HG02588 (cell line): ENCODE data around the gene LGALS13.

Experiments
- ATAC-seq: cut with Tn5 transposase; IDR thresholded peaks from one replicate; pipeline ENCODE4 v1.9.1; 2021; ENCODE audit warnings: mild to moderate bottlenecking, moderate library complexity; ENCODE audit not compliant: unreplicated experiment

Gene LGALS13, protein sequence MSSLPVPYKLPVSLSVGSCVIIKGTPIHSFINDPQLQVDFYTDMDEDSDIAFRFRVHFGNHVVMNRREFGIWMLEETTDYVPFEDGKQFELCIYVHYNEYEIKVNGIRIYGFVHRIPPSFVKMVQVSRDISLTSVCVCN

DNA sequence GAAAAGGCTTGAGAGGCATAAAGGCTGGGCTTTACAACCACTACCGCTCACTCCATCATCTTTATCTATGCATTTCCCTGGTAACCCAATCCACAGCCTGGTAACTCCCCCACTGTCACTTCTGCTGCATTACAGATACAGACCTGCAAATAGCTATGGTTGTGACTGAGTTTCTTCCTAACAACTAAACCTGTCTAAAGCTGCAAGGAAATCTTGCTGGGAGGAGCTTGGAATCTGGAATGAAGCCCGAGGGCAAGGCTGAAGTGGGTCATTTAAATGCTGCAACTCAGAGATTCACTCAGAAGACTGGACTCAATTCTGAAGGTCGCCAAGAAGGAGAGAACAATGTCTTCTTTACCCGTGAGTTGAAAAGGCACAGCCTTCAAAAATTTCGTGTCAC lies at the start of gene LGALS13:
Gene LGALS13, plus strand, starts transcription at position 301 of the 400 bp plus-strand sequence. Its CDS starts 45 bp downstream, at position 346.
- ATAC-seq, result no peak

DNA sequence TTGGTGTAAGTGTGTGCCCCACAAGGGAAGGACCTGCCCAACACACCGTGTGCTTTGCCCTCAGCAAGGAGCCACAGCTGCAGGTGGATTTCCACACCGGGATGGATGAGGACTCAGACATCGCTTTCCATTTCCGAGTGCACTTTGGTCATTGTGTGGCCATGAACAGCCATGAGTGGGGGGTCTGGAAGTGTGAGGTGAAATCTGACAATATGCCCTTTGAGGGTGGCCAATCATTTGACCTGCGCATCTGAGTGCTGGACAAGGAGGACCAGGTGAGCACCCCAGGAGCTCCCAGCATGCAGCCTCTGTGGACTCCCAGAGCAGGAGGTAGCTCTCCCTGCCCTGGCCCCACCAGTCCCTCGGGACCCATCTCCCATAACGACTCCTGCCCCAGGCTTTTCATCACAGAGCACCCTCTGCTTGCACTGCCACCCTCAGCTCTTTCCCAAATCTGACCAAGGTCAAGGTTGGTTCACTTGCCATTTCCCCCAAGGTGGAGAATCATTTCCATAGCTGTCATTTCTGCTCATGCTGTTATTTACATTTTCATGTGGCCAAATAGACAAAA lies 49.2 kb upstream of the LGALS13 start:
- no peak for ATAC-seq

DNA sequence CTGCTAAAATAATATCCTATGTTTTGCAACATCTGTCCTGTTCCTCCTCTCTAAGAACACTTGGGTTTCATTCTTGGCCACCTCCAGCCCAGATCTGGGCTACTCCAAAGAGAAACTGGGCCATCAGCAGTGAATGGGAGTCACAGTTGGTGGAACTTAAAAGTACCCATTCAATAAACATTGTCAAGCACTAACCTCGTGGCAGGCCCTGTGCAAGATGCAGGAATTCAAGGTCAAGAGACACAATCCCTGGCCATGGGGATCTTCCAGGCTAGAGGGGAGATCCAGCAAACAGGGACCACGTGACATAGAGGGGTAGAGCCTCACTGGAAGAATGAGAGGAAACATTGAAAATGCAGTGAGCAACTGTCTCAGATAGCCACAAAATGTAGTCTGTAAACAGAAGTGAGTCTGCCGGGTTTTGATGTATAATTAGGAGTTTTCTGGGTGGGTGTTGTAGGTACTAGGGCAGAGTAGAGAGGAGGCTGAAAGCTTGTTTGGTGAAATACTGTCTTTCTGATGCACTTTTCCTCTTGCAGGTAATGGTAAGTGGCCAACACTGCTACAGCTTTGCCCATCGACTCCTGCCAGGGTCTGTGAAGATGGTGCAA lies 47.5 kb upstream of the LGALS13 start:
- ATAC-seq, result no peak

DNA sequence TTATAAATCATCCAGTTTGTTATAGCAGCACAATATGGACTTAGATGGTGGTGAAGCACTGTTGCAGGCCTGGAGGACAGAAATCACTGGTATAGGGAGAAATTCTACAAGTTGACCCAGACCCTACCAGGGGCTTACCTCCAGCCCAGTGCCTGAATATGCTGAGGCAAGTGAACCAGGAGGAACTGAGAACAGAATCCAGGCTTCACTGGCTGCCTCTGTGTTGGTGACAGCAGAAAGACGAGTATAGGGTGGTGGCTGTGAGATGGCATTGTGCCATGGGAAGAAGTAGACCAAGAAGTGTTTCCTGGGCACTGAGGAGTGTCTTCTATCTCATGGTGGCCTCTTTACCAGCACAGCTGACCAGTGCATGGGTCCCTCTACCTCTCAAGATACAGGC lies 46.4 kb upstream of the LGALS13 start:
- no peak for ATAC-seq

DNA sequence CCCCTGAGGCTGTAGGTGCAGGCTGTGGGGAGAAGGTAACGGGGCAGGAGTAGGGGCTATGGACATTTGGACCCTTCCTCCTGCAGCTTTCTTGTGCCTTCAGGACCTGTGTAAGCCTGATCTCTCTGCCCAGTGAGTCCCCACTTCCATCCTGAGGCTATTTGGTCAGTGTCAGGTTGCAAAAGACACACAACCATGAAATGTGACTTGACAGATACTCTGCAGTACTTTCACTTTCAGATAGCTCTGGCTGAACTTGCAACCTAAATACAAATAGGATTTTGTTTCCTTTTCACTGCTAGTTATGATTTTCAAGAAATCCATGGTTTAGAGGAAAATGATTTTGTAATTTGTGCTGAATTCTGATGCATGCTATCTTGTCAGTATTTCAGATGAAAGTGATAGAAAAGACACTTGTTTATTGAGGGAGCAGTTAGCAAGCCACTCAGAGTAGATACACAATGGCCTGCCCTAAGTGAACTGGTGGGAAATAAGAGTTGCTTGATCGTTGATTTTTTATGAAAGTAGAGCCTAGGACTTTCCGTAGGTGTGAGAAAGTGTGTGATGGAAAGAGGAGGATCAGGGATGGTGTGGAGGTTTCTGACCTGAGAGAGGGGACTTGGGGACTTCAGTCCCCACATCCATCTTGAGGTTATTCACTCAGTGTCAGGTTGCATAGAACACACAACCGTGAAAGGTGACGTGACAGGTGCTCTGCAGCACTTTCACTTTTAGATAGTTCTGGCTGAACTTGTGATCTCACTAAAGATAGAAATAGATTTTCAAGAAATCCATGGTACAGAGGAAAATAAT lies 44.3 kb upstream of the LGALS13 start:
- ATAC-seq, result no peak

DNA sequence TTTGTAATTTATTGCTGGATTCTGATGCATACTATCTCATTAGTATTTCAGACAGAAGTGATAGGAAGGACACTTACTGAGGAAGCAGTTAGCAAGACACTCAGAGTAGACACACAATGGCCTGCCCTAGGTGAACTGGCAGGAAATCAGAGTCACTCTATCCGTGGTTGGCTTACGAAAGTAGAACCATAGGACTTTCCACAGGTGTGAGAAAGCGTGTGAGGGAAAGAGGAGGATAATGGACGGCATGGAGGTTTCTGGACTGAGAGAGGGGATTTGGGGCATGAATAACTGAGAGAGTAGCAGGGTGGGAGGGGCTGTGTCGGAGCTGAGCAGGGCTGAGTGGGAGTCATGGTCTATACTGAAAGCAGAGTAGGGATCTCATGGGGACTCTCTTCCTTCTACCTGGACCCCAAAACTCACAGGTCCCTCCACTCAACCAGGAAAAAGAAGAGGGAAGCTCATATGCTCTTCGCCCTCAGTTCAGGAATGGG lies 43.7 kb upstream of the LGALS13 start:
- ATAC-seq, result no peak

DNA sequence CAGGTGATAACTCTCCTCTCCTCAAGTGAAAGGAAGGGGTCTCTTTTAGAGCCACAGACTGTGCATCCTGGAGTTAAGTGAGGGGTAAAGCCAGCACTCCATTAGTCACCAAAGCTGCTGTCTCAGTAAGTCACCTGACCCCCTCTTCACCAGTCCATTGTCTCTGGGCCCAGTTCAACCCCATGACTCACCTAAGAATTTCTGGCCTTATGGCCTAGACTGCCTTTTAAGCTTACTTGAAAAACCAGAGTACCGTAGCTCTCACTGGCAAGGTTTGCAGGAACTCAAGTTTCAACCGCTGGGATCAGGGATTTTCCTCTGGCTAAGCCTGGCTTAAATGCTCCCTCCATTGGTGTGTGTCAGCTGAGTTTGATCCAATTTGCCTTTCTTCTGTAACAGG lies 38.9 kb upstream of the LGALS13 start:
- ATAC-seq, result no peak

DNA sequence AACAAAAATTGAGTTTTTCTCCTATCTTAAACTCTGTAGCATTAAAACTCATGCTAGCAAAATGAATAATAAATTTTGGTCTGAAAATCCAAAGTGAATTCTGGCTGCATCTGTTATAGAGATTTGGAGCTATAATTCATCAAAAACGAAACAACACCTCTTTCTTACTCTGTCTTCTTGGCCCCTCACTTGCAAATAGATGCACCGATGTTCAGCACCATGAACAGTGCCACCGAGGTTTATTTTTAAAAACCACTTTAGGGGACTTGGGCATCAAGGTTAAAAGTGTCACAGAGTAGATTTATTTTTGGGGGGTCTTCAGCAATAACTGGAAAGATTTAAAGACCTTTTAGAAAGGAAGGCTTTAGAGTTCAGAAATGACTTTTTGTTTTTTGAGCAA lies 36.3 kb upstream of the LGALS13 start:
- no peak for ATAC-seq

DNA sequence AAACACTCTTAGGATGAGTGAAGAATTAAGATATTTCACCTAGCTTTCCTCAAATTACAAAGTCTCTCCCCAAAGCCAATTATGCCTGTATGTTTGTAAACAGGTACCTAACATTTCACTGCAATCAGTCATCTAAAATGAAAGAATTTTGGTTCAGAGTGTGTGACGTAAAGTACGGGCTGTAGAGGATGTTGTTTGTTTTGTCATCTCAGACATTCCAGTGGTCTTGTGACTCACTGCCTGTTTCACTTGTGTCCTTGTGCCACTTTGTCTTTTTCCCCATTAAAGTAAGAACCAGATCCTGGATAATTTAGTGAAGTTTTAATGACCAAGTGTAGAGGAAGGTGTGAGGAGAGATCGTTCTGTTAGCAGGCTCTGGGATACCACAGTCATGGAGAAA lies 33.7 kb upstream of the LGALS13 start:
- no peak for ATAC-seq

DNA sequence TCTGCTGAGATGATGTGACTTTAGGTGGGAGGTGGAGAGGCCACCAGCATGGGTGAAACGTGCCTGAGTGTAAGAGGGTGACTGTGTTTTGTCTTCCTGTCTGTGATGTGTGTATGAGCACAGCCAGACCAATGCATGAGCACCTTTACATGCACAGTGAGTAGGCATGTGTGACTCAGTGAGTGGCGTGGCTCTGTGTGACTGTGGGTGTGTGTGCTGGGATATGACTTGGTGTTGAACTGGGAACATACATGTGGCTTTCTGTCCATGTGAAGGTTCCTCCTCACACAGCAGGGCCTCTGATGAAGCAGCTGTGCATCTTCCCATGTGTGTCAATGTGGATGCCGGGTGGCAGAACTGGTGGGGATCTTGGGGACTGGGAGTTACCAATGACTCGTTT lies 19.9 kb upstream of the LGALS13 start:
- no peak for ATAC-seq

DNA sequence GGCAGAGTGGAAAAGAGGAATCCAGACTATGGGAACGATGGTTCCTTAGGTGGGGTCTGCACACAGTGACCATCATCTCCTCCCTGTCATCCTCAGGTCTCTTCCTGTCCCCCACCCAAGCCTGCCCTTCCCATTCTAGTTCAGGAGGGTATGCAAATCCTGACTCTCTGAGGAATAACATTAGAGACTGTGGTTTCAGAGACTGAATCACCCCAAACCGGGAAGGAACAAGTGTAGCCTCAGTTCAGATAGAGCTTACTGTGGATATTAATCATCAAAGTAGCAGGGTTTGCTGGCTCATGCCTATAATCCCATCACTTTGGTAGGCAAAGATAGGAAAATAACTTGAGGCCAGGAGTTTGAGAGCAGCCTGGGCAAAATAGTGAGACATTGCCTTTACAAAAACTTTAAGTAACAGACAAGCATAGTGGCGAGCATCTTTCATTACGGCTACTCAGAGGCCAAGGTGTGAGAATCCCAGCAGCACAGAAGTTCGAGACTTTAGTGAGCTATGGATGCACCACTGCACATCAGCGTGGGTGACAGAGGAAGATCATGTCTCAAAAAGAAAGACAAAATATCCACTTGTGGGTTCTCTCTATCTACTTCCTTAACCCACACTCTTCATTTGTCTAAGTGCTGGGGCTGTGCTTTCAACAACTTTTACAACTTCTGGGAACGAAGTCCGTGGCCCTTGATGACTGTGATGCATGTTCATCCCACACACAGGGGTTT lies 19.3 kb upstream of the LGALS13 start:
- ATAC-seq, result no peak

DNA sequence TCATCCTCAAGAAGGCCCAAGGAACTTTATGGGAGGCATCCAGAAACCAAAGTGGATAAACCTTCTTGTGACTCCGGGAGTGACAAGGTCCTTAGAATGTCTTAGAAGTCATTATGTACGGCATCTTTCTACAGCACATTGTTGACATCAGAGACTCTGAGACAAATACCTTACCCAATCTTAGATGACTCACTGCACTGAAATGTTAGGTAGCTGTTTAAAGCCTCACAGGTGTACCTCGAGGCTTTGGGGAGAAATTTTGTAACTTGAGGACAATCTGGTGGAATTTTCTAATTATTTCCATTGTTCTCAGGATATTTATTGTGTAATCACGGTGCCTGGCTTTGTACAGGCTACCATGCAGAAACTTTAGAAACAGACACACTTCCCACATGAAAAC lies 14.8 kb upstream of the LGALS13 start:
- no peak for ATAC-seq

DNA sequence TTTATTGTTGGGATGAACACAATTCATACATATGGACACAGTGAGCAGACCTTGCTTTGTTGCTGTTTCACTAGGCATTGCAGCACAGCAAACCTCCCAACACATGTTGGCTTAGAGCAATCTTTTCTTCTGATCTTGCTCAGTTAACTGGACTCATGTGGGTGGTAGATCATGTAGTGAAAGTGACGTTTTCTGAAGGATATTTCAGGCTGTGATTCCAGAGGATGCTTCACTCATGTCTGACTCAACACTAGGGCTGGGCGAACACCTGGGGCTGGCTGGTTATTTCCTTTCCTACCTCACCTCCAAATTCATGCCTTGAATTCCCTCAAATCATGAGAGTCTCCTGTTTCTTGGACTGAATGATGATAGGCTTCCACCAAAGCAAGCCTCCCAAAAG lies 14.3 kb upstream of the LGALS13 start:
- ATAC-seq, result no peak

DNA sequence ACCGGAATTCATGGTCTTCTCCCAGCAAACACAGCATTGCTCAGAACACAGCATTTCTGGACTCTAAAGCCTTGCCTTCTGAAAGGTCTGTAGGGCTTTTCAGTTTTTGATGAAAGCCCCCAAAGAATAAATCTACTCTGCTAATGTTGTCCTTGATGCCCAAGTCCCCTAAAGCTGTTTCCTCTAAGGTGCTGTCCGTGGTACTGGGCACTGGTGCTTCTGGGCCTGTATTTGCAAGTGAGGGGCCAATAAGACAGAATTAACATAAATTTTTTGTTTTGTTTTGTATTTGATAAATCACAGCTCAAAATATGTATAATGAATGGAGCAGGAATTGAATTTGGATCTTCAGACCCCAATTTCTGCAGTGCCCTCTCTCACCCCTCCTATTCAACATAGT lies 12.1 kb upstream of the LGALS13 start:
- no peak for ATAC-seq

DNA sequence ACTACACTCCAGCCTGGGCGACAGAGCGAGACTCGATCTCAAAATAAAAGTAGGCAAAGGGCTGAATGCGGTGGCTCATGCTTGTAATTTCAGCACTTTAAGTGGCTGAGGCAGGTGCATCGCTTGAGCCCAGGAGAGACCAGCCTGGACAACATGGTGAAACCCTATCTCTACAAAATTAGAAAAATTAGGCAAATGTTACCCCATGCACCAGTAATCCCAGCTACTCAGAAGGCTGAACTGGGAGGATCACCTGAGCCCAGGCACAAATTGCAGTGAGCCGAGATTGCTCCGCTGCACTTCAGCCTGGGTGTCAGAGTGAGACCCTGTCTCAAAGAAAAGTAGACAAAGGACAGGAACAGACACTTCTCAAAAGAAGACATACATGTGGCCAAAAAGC lies 9.9 kb upstream of the LGALS13 start:
- no peak for ATAC-seq

DNA sequence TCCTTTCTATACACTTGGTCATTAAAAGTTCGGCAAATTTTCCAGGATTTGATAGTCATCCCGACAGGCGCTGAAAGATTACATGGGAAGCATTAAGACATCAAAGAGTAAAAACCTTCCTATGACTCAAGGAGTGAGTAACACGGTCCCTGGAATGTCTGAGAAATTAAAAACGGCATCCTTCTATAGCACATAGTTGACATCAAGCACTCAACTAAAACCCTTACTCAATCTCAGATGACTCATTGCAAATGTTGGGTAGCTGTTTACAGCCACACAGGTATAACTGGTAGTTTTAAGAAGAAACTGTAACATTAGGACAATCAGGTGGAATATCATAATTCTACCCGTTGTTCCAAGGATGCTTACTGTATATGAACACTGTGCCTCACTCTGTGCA lies 6.4 kb upstream of the LGALS13 start:
- no peak for ATAC-seq

DNA sequence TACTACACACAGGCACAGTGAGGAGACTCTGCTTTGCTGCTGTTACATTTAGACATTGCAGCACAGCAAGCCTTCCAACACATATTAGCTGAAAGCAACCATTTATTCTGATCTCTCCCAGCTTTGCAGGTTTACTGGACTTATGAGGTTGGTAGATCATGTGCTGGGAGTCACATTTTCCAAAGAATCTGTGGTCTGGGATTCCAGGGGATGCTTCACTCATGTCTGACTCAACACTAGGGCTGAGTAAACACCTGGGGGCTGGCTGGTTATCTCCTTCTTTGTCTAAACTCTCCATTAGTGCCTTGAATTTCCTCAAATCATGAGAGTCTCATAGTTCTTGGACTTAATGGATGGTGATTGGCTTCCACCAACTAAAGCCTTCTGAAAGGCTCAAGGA lies 5.4 kb upstream of the LGALS13 start:
- no peak for ATAC-seq

DNA sequence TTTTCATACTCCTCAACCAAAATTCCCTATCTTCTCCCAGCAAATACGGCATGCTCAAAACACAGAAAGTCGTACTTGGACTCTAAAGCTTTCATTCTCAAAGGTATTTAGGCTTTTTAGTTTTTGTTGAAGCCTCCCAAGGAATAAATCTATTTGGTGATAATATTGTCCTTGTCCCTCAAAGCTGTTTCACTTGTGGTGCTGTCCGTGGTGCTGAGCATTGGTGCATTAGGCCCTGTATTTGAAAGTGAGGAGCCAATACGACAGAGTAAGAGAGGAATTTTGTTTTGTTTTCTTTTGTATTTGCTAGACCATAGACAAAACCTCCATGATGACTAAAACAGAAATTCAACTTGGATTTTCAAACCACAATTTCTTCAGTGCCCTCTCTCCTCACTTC lies 3.2 kb upstream of the LGALS13 start:
- no peak for ATAC-seq

DNA sequence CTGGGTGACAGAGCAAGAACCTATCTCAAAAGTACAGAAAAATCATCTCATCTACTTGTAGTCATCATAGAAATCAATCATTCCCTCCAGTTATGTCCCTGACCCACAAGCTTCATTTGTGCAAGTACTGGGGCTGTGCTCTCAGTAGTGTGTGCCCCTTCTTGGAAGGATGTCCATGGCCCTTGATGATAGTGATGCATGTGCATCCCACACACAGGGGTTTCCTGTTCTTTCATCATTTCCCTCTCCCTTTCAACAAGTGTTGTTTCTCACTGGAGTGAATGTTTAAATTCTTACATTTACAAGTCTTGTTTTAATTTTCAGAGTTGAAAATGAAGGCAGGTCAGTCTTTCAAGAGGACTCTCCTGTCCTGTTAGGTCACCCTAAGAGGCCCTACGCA lies 1.5 kb downstream of the LGALS13 start:
- ATAC-seq, result no peak

DNA sequence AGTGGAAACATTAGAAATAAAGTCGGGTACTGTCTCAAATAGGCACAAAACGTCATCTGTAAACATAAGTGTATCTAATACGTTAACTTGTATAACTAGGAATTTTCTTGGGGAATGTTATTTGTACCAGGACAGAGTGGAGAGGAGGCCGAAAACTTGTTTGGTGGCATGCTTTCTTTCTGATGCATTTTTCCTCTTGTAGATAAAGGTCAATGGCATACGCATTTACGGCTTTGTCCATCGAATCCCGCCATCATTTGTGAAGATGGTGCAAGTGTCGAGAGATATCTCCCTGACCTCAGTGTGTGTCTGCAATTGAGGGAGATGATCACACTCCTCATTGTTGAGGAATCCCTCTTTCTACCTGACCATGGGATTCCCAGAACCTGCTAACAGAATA lies 4.7 kb downstream of the LGALS13 start:
- ATAC-seq, result no peak

DNA sequence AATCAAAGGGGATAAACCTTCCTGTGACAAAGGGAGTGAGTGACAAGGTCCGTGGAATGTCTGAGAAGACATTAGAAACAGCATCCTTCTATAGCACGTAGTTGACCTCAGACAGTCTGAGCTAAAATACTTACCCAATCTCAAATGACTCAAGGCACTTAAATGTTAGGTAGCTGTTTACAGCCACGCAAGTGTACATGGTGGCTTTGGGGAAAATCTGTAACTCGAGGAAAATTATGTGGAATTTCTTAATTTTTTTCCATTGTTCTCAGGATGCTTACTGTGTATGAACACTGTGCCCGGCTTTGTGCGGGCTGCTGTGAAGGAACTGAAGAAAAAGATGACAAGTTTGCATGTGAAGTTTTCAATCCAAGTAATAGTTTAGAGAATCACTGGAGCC lies 5.2 kb downstream of the LGALS13 start:
- no peak for ATAC-seq
